Naive thymus-derived CD8-positive, alpha-beta T cell (primary cell): ENCODE results near the gene MYZAP. TPM values are rescaled to one million over a fixed set of nuclear protein-coding genes. Genes with fewer than 3 reads are reported as not detected.

Experiments
- ATAC-seq, 2 donors: fragments of 150-1000 bp; cut with Tn5 transposase in 1 of 2; sonication (Bioruptor Pico), chemical (Tn5 transposase) in 1 of 2; 1 replicate in 1 of 2; 2 replicates in 1 of 2; pipeline ENCODE4 v1.10.0; 2021; ENCODE audit warnings: mild to moderate bottlenecking in 2 of 2, moderate library complexity in 2 of 2
- POLR2A ChIA-PET: fragments of 350-600 bp; sonication (Branson Sonifier 250); formaldehyde crosslinking; loops from one replicate; lab custom pipeline; 2021; ENCODE audit warnings: antibody characterized with exemption; lab: Charles Lee
- DNase-seq, 10 donors: peaks; one replicate each; pipeline versions ENCODE4 v3.0.0 to v3.0.0-alpha.2; 2020 to 2022
- H3K27ac Mint-ChIP-seq, 10 donors: one replicate each; pipeline ENCODE4 v1.8.0; 2020 to 2022; ENCODE audit warnings: mild to moderate bottlenecking in 10 of 10, mixed read lengths in 10 of 10, moderate library complexity in 4 of 10, inconsistent platforms in 1 of 10
- H3K27me3 Mint-ChIP-seq, 5 donors: one replicate each; pipeline ENCODE4 v1.8.0; 2021 to 2022; ENCODE audit warnings: mixed read lengths in 5 of 5
- H3K36me3 Mint-ChIP-seq, 3 donors: one replicate each; pipeline ENCODE4 v1.8.0; 2020 to 2022; ENCODE audit warnings: mixed read lengths in 3 of 3, mild to moderate bottlenecking in 2 of 3, inconsistent platforms in 1 of 3
- H3K4me1 Mint-ChIP-seq, 4 donors: one replicate each; pipeline ENCODE4 v1.8.0; 2021 to 2022; ENCODE audit warnings: mixed read lengths in 4 of 4
- H3K4me3 Mint-ChIP-seq, 10 donors: one replicate each; pipeline ENCODE4 v1.8.0; 2020 to 2022; ENCODE audit warnings: mild to moderate bottlenecking in 10 of 10, mixed read lengths in 10 of 10, moderate library complexity in 6 of 10, inconsistent platforms in 1 of 10
- H3K9me3 Mint-ChIP-seq, 9 donors: one replicate each; pipeline ENCODE4 v1.8.0; 2020 to 2022; ENCODE audit warnings: mixed read lengths in 9 of 9, mild to moderate bottlenecking in 3 of 9, inconsistent platforms in 1 of 9, moderate library complexity in 1 of 9
- polyA plus RNA-seq, 3 donors: library from polyadenylated mRNA; unstranded; fragments of 300-500 nt; fragmentation: Illumina TruSeq; gene quantifications; one replicate each; pipeline ENCODE4 v1.2.3, GENCODE V29; 2021
- total RNA-seq, 8 experiments: library from RNA in 2 of 8; stranded (reverse) in 2 of 8; gene quantifications; one replicate each; pipeline ENCODE4 v1.2.3 and lab custom pipeline; 2021 to 2026

Gene MYZAP
- total and polyA plus RNA-seq, 5 experiments from 2014 or later: 0.20 to 0.26 TPM; not detected in 3

GRCh38 chr15:57567891-57568290, 23.8 kb upstream of the MYZAP start:
- POLR2A ChIA-PET: no interaction called here
- peaks cover 4 to 29% (median 16%) of the 10 kb centered on the region in 4 donors for H3K4me1 Mint-ChIP-seq
- peaks cover 6 to 63% (median 20%) of the 10 kb centered on the region in 5 donors for H3K27me3 Mint-ChIP-seq
- no peaks in the 10 kb centered on the region for H3K36me3 Mint-ChIP-seq
- ATAC-seq: no peak
- H3K4me3 Mint-ChIP-seq: no peak overlapping the region
- no peak for DNase-seq
- no peak overlapping the region for H3K27ac Mint-ChIP-seq
- no peaks in the 10 kb centered on the region for H3K9me3 Mint-ChIP-seq

- POLR2A ChIA-PET: no interaction called here
- no peaks in the 10 kb centered on the region for H3K9me3 Mint-ChIP-seq
- no peak for DNase-seq
- no peak overlapping the region for H3K27ac Mint-ChIP-seq
- H3K27me3 Mint-ChIP-seq: peaks cover 6 to 63% (median 20%) of the 10 kb centered on the region in 5 donors
- no peak for ATAC-seq
- H3K4me1 Mint-ChIP-seq: peaks cover 4 to 26% (median 14%) of the 10 kb centered on the region in 4 donors
- H3K4me3 Mint-ChIP-seq: no peak overlapping the region
- H3K36me3 Mint-ChIP-seq: no peaks in the 10 kb centered on the region
Observed at GRCh38 chr15:57568299-57568698, 23.4 kb upstream of the MYZAP start.

- no peaks in the 10 kb centered on the region for H3K36me3 Mint-ChIP-seq
- H3K27ac Mint-ChIP-seq: no peak overlapping the region
- POLR2A ChIA-PET: no interaction called here
- peaks cover 4 to 17% (median 6%) of the 10 kb centered on the region in 4 donors for H3K4me1 Mint-ChIP-seq
- H3K27me3 Mint-ChIP-seq: peaks cover 6 to 62% (median 20%) of the 10 kb centered on the region in 5 donors
- ATAC-seq (no peak), DNase-seq (no peak)
- no peaks in the 10 kb centered on the region for H3K9me3 Mint-ChIP-seq
- no peak overlapping the region for H3K4me3 Mint-ChIP-seq
Observed at GRCh38 chr15:57570340-57570739, 21.4 kb upstream of the MYZAP start.

DNA sequence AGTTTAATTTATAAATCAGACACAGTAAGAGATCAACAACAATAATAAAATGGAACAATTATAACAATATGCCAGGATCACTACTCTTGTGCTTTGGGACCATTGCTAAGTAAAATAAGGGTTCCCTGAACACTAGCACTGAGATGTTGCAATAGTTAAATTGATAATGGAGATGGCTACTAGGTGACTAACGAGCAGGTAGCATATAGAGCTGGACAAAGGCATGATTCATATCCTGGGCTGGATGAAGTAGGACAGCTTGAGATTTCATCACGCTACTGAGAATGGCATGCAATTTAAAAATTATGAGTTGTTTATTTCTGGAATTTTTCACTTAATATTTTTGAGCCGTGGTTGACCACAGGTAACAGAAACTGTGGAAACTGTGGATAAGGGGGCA, 20.7 kb upstream of the MYZAP start:
- H3K4me1 Mint-ChIP-seq: peaks cover 0 to 11% (median 1%) of the 10 kb centered on the region in 4 donors
- no peak overlapping the region for H3K4me3 Mint-ChIP-seq
- POLR2A ChIA-PET: no interaction called here
- H3K27me3 Mint-ChIP-seq: peaks cover 6 to 55% (median 20%) of the 10 kb centered on the region in 5 donors
- ATAC-seq (no peak), DNase-seq (no peak)
- no peaks in the 10 kb centered on the region for H3K9me3 Mint-ChIP-seq
- no peaks in the 10 kb centered on the region for H3K36me3 Mint-ChIP-seq
- no peak overlapping the region for H3K27ac Mint-ChIP-seq

DNA sequence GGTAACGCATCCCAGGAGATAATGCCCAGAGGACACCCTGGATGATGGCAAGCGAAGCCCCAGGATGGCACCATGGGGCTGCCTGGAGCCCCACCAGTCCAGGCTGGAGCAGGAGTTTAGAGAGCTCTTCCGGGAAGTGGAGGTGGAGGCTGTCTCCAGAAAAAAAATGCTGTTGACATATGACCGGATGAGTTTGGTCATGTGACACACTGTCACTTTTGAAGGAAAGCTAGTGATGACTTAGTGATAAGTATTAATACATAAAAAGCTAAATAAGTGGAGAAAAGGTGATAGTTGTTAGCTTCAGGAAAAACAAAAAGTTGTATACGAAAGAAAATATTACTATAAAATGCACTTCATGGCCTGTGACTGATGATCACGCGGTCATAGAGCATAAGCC, 20.0 kb upstream of the MYZAP start:
- no peak for ATAC-seq
- no peak for DNase-seq
- H3K36me3 Mint-ChIP-seq: no peaks in the 10 kb centered on the region
- POLR2A ChIA-PET: no interaction called here
- no peak overlapping the region for H3K4me3 Mint-ChIP-seq
- H3K27ac Mint-ChIP-seq: no peak overlapping the region
- H3K9me3 Mint-ChIP-seq: no peaks in the 10 kb centered on the region
- H3K27me3 Mint-ChIP-seq: peaks cover 2 to 48% (median 16%) of the 10 kb centered on the region in 5 donors
- peaks cover 0 to 8% (median under 1%) of the 10 kb centered on the region in 4 donors for H3K4me1 Mint-ChIP-seq

DNA sequence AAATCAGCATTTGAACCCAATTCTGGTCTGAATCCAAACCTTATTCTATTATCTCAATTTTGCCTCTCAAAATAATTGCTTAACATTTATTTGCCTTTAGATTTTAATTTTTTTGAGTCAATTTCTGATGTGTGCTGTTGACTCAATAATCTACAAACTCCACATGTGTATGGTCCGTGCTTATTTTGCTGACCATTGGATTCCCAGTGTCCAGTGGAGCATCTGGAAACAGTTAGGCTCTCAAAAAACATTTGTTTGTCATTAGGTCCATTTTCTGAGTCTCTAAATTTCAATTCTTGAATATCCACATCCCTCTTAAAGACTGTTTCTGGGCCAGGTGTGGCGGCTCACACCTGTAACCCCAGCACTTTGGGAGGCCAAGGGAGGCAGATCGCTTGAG, 19.2 kb upstream of the MYZAP start:
- H3K4me3 Mint-ChIP-seq: no peak overlapping the region
- no peak overlapping the region for H3K27ac Mint-ChIP-seq
- POLR2A ChIA-PET: no interaction called here
- no peak for ATAC-seq
- no peaks in the 10 kb centered on the region for H3K9me3 Mint-ChIP-seq
- DNase-seq: no peak
- H3K4me1 Mint-ChIP-seq: peaks cover 0 to 6% (median under 1%) of the 10 kb centered on the region in 4 donors
- H3K36me3 Mint-ChIP-seq: no peaks in the 10 kb centered on the region
- H3K27me3 Mint-ChIP-seq: peaks cover 2 to 40% (median 16%) of the 10 kb centered on the region in 5 donors

DNA sequence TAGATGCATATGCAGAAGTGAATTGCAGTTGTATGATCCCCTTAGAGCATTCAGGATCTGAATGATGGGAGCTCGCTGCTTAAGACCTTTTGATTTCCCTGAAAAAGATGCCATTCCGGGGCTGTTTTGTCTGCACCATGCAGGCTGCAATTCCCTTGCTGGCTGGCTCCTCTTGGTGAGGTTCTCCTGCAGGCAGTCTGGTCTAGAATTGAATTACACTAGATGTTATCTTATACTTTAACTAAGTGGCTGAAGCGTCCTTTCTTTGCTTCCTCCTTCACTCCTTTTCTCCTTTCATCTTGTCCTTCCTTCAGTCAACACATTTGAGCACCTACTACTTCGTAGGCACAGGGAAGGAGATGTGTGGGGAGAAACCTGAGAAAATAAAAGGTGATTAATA, 18.6 kb upstream of the MYZAP start:
- ATAC-seq: no peak
- no peaks in the 10 kb centered on the region for H3K9me3 Mint-ChIP-seq
- no peak for DNase-seq
- peaks cover 4 to 43% (median 15%) of the 10 kb centered on the region in 5 donors for H3K27me3 Mint-ChIP-seq
- H3K27ac Mint-ChIP-seq: no peak overlapping the region
- H3K36me3 Mint-ChIP-seq: no peaks in the 10 kb centered on the region
- peaks cover 0 to 2% (median under 1%) of the 10 kb centered on the region in 4 donors for H3K4me1 Mint-ChIP-seq
- POLR2A ChIA-PET: no interaction called here
- H3K4me3 Mint-ChIP-seq: no peak overlapping the region

DNA sequence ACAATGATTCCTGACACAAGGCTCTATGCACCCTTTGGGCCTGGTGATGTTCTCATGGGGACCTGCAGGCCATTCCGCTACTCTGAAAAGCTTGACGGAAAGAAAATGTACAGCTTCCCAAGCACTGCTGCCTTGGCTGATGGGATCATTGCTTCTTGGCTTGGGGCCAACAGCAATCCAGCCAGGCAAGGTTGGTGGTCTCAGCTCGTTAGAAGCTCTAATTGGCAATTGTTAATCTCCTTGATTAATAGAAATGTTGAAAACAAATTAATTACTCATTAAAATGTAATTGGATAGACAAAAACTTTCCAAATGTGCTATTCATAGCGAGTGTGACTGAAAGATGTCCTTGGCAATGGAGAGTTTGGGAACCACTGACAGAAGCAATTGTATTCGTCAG, 16.3 kb upstream of the MYZAP start:
- Mint-ChIP-seq H3K27me3 (peaks cover 5 to 45% (median 23%) of the 10 kb centered on the region in 5 donors), H3K27ac (no peak overlapping the region), H3K4me1 (peaks cover 0 to 2% (median 0%) of the 10 kb centered on the region in 4 donors), H3K36me3 (no peaks in the 10 kb centered on the region), H3K4me3 (no peak overlapping the region), H3K9me3 (no peaks in the 10 kb centered on the region)
- DNase-seq: no peak
- ATAC-seq: no peak
- POLR2A ChIA-PET: no interaction called here

DNA sequence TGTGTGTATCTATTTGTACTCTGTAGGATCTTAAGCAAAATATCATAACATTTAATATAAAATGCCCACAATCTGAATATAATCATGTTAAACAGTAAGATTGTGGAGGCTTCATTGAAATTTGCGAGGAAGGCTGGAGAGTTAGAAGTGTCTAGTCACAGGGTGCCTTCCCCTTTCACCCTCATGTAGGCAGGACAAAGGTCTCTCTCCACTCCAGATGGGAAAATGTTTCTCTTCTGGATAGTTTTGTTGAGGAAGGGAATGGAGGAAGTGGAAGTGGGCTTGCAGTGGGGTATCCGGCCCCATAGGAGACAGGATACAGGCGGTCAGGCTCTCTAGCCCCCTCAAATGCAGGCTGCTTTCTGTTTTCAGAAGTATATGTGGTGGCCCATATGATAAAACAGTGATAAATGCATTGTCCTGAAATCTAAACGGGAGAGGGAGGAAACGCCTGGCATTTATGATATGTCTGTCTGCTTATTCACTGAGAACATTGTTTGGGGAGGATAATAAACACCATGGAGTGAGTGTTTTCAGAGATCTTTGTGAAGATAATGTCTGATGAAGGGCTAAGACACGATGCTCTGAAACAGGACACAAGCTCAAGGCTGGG, 13.3 kb upstream of the MYZAP start:
- H3K4me3 Mint-ChIP-seq: no peak overlapping the region

DNA sequence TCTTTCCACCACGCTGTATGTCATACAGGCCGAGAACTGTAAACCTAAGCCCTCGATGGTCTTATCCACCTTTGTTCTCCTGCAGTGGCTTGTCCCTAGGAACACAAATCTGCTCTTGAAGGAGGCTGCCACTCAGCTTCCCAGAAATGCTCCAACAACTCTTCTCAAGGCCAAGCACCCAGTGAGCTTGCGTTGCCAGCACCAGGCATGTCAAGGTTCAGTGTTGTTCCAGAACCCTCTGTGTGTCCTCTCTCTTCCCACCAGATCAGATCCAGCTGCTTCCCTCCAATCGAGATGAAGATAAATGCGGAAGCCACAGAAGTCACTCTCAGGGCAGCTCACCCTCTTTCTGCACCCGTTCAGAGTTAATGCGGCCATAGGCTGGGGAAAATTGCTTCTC, 11.3 kb upstream of the MYZAP start:
- DNase-seq (no peak), ATAC-seq (no peak)
- peaks cover 10 to 62% (median 35%) of the 10 kb centered on the region in 5 donors for H3K27me3 Mint-ChIP-seq
- H3K9me3 Mint-ChIP-seq: peaks cover 8 to 24% (median 18%) of the 10 kb centered on the region in 9 donors
- no peak overlapping the region for H3K27ac Mint-ChIP-seq
- peaks cover 0 to 17% (median 8%) of the 10 kb centered on the region in 3 donors for H3K36me3 Mint-ChIP-seq
- H3K4me1 Mint-ChIP-seq: no peaks in the 10 kb centered on the region
- POLR2A ChIA-PET: no interaction called here
- no peak overlapping the region for H3K4me3 Mint-ChIP-seq

More for the DNA sequence above, 13.3 kb upstream of the MYZAP start:
- ATAC-seq (no peak), DNase-seq (no peak)
- POLR2A ChIA-PET: no interaction called here
- Mint-ChIP-seq H3K9me3 (peaks cover 6 to 18% (median 11%) of the 10 kb centered on the region in 9 donors), H3K27me3 (peaks cover 10 to 59% (median 35%) of the 10 kb centered on the region in 5 donors), H3K27ac (no peak overlapping the region), H3K36me3 (peaks cover 0 to 9% (median 7%) of the 10 kb centered on the region in 3 donors), H3K4me1 (peaks cover 0 to 1% (median 0%) of the 10 kb centered on the region in 4 donors)

- Mint-ChIP-seq H3K4me3 (no peak overlapping the region), H3K9me3 (peaks cover 8 to 24% (median 18%) of the 10 kb centered on the region in 9 donors), H3K27ac (no peak overlapping the region), H3K27me3 (peaks cover 10 to 62% (median 35%) of the 10 kb centered on the region in 5 donors), H3K4me1 (no peaks in the 10 kb centered on the region), H3K36me3 (peaks cover 0 to 21% (median 8%) of the 10 kb centered on the region in 3 donors)
- POLR2A ChIA-PET: no interaction called here
- ATAC-seq (no peak), DNase-seq (no peak)
Observed at GRCh38 chr15:57580866-57581265, 10.8 kb upstream of the MYZAP start.

DNA sequence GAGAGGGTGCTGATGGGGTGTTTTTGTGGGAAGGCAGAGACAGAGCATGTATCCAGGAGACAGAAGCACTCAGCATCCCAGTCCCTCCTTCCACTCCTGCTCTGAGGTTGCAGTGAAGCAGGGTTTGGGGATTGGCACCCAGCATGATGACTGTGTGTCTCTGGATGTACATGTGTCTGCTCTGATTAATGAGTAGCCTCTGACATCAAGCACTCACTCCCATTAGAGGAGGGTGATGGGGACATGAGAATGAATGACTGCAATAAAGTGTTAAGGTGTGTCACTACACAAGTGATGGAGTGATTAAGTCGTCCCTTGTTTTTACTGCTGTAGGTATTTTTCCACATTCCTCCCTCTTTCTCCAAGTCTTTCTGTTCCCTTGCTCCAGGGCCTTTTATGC, 9.6 kb upstream of the MYZAP start:
- Mint-ChIP-seq H3K9me3 (peaks cover 8 to 24% (median 18%) of the 10 kb centered on the region in 9 donors), H3K36me3 (peaks cover 0 to 21% (median 8%) of the 10 kb centered on the region in 3 donors), H3K27me3 (peaks cover 10 to 63% (median 35%) of the 10 kb centered on the region in 5 donors), H3K4me3 (no peak overlapping the region), H3K27ac (no peak overlapping the region), H3K4me1 (peaks cover 2 to 12% (median 3%) of the 10 kb centered on the region in 4 donors)
- ATAC-seq (no peak), DNase-seq (no peak)
- POLR2A ChIA-PET: no interaction called here

DNA sequence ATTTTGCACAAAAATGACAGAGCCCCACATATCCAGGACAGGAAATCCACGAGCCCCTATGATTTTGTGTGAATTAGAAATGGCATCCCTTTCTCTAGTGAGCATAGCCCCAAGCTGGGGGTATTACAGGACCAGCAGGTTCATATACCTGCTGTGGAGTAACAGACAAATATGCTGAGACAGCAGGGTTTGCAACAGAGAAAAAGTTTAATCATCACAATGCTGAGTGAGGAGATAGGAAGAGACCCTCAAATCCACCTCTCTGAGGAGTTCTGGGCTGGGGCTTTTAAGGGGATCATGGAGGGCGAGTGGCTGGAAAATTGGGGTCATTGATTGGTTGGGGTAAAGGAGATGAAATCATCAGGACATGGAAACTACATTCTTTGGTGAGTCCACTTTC, 8.4 kb upstream of the MYZAP start:
- ATAC-seq: no peak
- peaks cover 9 to 24% (median 12%) of the 10 kb centered on the region in 4 donors for H3K4me1 Mint-ChIP-seq
- H3K27me3 Mint-ChIP-seq: peaks cover 10 to 68% (median 29%) of the 10 kb centered on the region in 5 donors
- peaks cover 8 to 24% (median 18%) of the 10 kb centered on the region in 9 donors for H3K9me3 Mint-ChIP-seq
- no peak for DNase-seq
- no peak overlapping the region for H3K4me3 Mint-ChIP-seq
- POLR2A ChIA-PET: no interaction called here
- peaks cover 0 to 21% (median 8%) of the 10 kb centered on the region in 3 donors for H3K36me3 Mint-ChIP-seq
- H3K27ac Mint-ChIP-seq: no peak overlapping the region
